OCI-LY3 (cell line): ENCODE measurements around the gene HGF.

ENCODE experiments used
- H2AFZ ChIP-seq: fragments of 200-600, 300-600 bp; shearing (Covaris generic); 2 replicates; pipeline ENCODE4 v1.6.0; 2014; ENCODE audit warnings: antibody characterized with exemption, low read depth, low read length
- H3K27ac ChIP-seq: fragments of 200-600, 300-600 bp; sonication (generic); 2 replicates; pipeline ENCODE4 v1.5.1; 2014; ENCODE audit warnings: mild to moderate bottlenecking, low read length, moderate library complexity, mixed read lengths
- H3K27me3 ChIP-seq: fragments of 200-600, 300-600 bp; sonication (generic); 2 replicates; pipeline ENCODE4 v1.6.1; 2014; ENCODE audit warnings: low read depth, low read length, mixed read lengths
- H3K36me3 ChIP-seq: fragments of 200-600, 300-600 bp; sonication (generic); replicated peaks from 2 replicates; pipeline ENCODE3; 2014; ENCODE audit warnings: low read depth, low read length, mixed read lengths
- H3K4me1 ChIP-seq: fragments of 300-600, 200-600 bp; sonication (generic); 2 replicates; pipeline ENCODE4 v1.6.1; 2014; ENCODE audit warnings: low read length, mixed read lengths
- H3K4me2 ChIP-seq: fragments of 200-600, 300-600 bp; sonication (generic); 2 replicates; pipeline ENCODE4 v1.6.1; 2014; ENCODE audit warnings: low read length, mixed read lengths
- H3K4me3 ChIP-seq: fragments of 300-600, 200-600 bp; sonication (generic); 2 replicates; pipeline ENCODE4 v1.5.1; 2014; ENCODE audit warnings: antibody characterized with exemption, mild to moderate bottlenecking, low read length, moderate library complexity
- H3K79me2 ChIP-seq: fragments of 300-600, 200-600 bp; shearing (Covaris generic); 2 replicates; pipeline ENCODE4 v1.6.1; 2014; ENCODE audit warnings: mild to moderate bottlenecking, low read length, mixed read lengths
- H3K9ac ChIP-seq: fragments of 300-600, 200-600 bp; shearing (Covaris generic); 2 replicates; pipeline ENCODE4 v1.6.0; 2014; ENCODE audit warnings: mild to moderate bottlenecking, low read length, moderate library complexity
- H3K9me3 ChIP-seq: fragments of 200-600, 300-600 bp; shearing (Covaris generic); 2 replicates; pipeline ENCODE4 v1.6.1; 2014; ENCODE audit warnings: low read length, mixed read lengths; ENCODE audit not compliant: insufficient read depth
- H4K20me1 ChIP-seq: fragments of 200-600, 300-600 bp; sonication (generic); 2 replicates; pipeline ENCODE4 v1.6.1; 2016; ENCODE audit warnings: low read length, mixed read lengths; ENCODE audit not compliant: insufficient read depth
- CTCF ChIP-seq: fragments of 200-600, 300-600 bp; sonication (generic); IDR thresholded peaks from 2 replicates; pipeline ENCODE4 v1.5.1; 2014; ENCODE audit warnings: antibody characterized with exemption, low read length, low read depth
- EZH2phosphoT487 ChIP-seq: fragments of 200-600 bp; shearing (Covaris generic); IDR thresholded peaks from 2 replicates; pipeline ENCODE4 v1.6.1; 2018; ENCODE audit warnings: antibody characterized with exemption, mixed run types, low read depth

HGF gene

GRCh38 chr7:81753392-81753791 lies 16.5 kb downstream of the HGF start:
- Histone ChIP-seq H3K27ac (no peak overlapping the region), H3K4me1 (no peaks in the 10 kb centered on the region), H2AFZ (no peak overlapping the region), H3K4me2 (no peak overlapping the region), H3K9me3 (no peaks in the 10 kb centered on the region), H3K36me3 (no peaks in the 10 kb centered on the region), H4K20me1 (no peaks in the 10 kb centered on the region), H3K79me2 (no peaks in the 10 kb centered on the region), H3K27me3 (no peaks in the 10 kb centered on the region), H3K4me3 (no peak overlapping the region), H3K9ac (no peak overlapping the region)
- no peak for TF ChIP-seq CTCF
- TF ChIP-seq EZH2phosphoT487: no peak

- H3K27ac ChIP-seq: no peak overlapping the region
- no peak overlapping the region for H3K4me3 ChIP-seq
- no peaks in the 10 kb centered on the region for H3K27me3 ChIP-seq
- H4K20me1 ChIP-seq: no peaks in the 10 kb centered on the region
- H3K79me2 ChIP-seq: no peaks in the 10 kb centered on the region
- no peak overlapping the region for H2AFZ ChIP-seq
- H3K9me3 ChIP-seq: no peaks in the 10 kb centered on the region
- no peaks in the 10 kb centered on the region for H3K36me3 ChIP-seq
- TF ChIP-seq EZH2phosphoT487 (no peak), CTCF (no peak)
- no peak overlapping the region for H3K4me2 ChIP-seq
- no peaks in the 10 kb centered on the region for H3K4me1 ChIP-seq
- H3K9ac ChIP-seq: no peak overlapping the region
Observed at GRCh38 chr7:81752318-81752714, 17.5 kb downstream of the HGF start.

DNA sequence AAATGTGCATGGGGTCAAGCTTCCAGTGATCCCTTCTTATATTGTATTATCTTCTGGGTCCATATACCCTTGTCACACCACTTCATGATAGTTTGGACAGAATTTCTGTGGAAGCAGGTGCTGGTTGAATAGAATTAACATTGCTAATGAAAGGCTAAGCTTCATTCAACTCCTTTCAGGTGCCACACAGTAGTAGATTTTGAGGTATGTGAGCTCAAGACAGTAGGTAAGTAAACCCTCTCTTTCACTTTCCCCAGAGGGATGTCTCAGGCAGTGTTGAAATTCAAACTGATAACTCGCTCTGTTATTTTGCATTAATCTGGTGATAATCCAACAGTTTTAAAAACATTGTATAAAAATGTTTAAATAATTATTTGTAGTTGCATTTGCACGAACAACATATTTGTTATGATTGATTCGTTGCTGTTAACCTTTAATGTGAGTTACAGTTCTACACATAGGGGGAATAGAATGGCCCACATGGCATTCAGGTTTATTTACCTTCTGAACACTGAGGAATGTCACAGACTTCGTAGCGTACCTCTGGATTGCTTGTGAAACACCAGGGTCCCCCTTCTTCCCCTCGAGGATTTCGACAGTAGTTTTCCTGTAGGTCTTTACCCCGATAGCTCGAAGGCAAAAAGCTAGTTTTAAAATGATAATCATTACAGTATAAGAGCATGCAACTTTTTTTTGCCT lies 18.1 kb downstream of the HGF start:
- Histone ChIP-seq H3K9ac (no peak overlapping the region), H3K36me3 (no peaks in the 10 kb centered on the region), H3K4me2 (no peak overlapping the region), H2AFZ (no peak overlapping the region), H3K4me1 (no peaks in the 10 kb centered on the region), H3K9me3 (no peaks in the 10 kb centered on the region), H3K27ac (no peak overlapping the region), H3K4me3 (no peak overlapping the region), H3K27me3 (no peaks in the 10 kb centered on the region), H4K20me1 (no peaks in the 10 kb centered on the region), H3K79me2 (no peaks in the 10 kb centered on the region)
- TF ChIP-seq CTCF: no peak
- no peak for TF ChIP-seq EZH2phosphoT487

- no peaks in the 10 kb centered on the region for H3K36me3 ChIP-seq
- TF ChIP-seq EZH2phosphoT487 (no peak), CTCF (no peak)
- no peak overlapping the region for H3K4me3 ChIP-seq
- no peaks in the 10 kb centered on the region for H3K4me1 ChIP-seq
- no peaks in the 10 kb centered on the region for H4K20me1 ChIP-seq
- H2AFZ ChIP-seq: no peak overlapping the region
- H3K79me2 ChIP-seq: no peaks in the 10 kb centered on the region
- no peaks in the 10 kb centered on the region for H3K9me3 ChIP-seq
- no peak overlapping the region for H3K9ac ChIP-seq
- H3K4me2 ChIP-seq: no peak overlapping the region
- H3K27ac ChIP-seq: no peak overlapping the region
- no peaks in the 10 kb centered on the region for H3K27me3 ChIP-seq
Observed at GRCh38 chr7:81745637-81746036, 24.2 kb downstream of the HGF start.
